SW480 (cell line): ENCODE results near the gene YPEL2.
"Not testable (repeated sequence)": the region's sequence is repeated elsewhere in the genome, so short reads cannot be mapped to it uniquely, and the experiment has no call there.

ENCODE experiments used
- DNase-seq: peaks from one replicate; pipeline ENCODE4 v3.0.0-alpha.2; 2016; ENCODE audit warnings: low spot score

YPEL2 gene

GRCh38 chr17:59377410-59377809 lies 46.0 kb downstream of the YPEL2 start:
- no peak for DNase-seq

GRCh38 chr17:59378675-59379074 lies 47.2 kb downstream of the YPEL2 start:
- DNase-seq = no peak

GRCh38 chr17:59380474-59380873 lies 49.0 kb downstream of the YPEL2 start:
- DNase-seq = no peak

- no peak for DNase-seq
Observed at GRCh38 chr17:59381716-59382570, 50.5 kb downstream of the YPEL2 start.

GRCh38 chr17:59383893-59384292 lies 52.4 kb downstream of the YPEL2 start:
- no peak for DNase-seq

GRCh38 chr17:59387351-59388068 lies 56.1 kb downstream of the YPEL2 start:
- no peak for DNase-seq

GRCh38 chr17:59388069-59388556 lies 56.7 kb downstream of the YPEL2 start:
- DNase-seq = no peak

GRCh38 chr17:59389066-59389465 lies 57.6 kb downstream of the YPEL2 start:
- no peak for DNase-seq

GRCh38 chr17:59391021-59391420 lies 59.6 kb downstream of the YPEL2 start:
- DNase-seq = no peak

- DNase-seq = no peak
Observed at GRCh38 chr17:59392973-59393679, 61.7 kb downstream of the YPEL2 start.

- not testable (repeated sequence) for DNase-seq
Observed at GRCh38 chr17:59393742-59394410, 62.4 kb downstream of the YPEL2 start.

GRCh38 chr17:59396134-59396826 lies 64.8 kb downstream of the YPEL2 start:
- DNase-seq = no peak

GRCh38 chr17:59397316-59398073 lies 66.0 kb downstream of the YPEL2 start:
- no peak for DNase-seq

- no peak for DNase-seq
Observed at GRCh38 chr17:59399914-59400313, 68.5 kb downstream of the YPEL2 start.

GRCh38 chr17:59400858-59401257 lies 69.4 kb downstream of the YPEL2 start:
- no peak for DNase-seq

GRCh38 chr17:59401274-59401673 lies 69.8 kb downstream of the YPEL2 start:
- no peak for DNase-seq

GRCh38 chr17:59401725-59402124 lies 70.3 kb downstream of the YPEL2 start:
- no peak for DNase-seq

GRCh38 chr17:59402760-59403159 lies 71.3 kb downstream of the YPEL2 start:
- no peak for DNase-seq

- no peak for DNase-seq
Observed at GRCh38 chr17:59404471-59404870, 73.0 kb downstream of the YPEL2 start.

- no peak for DNase-seq
Observed at GRCh38 chr17:59405944-59406705, 74.7 kb downstream of the YPEL2 start.
